ENCODE measurements around the gene MOV10L1. TPM values are rescaled to one million over a fixed set of nuclear protein-coding genes. Genes with fewer than 3 reads are reported as not detected.
A peak's percentile ranks its signal among the peaks of the same experiment; 100 is the strongest.
"Not testable (repeated sequence)": the region's sequence is repeated elsewhere in the genome, so short reads cannot be mapped to it uniquely, and the experiment has no call there.

Gene MOV10L1
- total RNA-seq, 2 experiments from 2014 or later: 0.23 TPM; not detected in 1

DNA sequence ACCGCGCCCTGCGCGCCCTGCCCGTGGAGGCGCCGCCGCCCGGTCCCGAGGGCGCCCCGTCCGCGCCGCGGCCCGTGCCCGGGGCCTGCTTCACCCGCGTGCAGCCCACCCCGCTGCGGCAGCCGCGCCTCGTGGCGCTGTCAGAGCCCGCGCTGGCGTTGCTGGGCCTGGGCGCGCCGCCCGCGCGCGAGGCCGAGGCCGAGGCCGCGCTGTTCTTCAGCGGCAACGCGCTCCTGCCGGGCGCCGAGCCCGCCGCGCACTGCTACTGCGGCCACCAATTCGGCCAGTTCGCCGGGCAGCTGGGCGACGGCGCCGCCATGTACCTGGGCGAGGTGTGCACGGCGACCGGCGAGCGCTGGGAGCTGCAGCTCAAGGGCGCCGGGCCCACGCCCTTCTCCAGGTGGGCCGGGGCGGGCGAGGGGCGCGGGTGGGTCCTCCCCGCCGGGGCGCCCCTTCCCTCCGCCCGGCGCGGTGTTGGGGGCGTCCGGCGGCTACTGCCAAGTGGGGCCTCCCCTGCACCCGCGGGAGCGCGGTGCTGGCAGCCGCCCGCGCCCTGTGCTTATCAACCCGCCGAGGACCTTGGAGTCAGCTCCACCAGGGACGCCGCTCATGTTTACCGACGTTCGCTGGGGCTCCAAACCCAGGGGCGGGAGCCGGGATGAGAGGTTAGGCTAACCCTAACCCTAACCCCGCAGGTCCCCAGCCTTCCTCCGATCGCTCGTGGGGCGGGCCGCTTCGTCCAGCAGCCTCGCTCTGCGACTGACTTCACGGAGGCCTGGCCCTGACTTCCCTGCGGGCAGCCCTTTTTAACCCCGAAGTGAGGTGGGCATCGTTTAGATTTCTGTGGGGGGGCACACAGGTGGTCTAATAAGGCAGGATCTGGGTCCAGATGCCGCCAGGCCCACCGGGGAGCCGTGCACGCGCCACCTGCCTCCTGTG lies 111.7 kb downstream of the MOV10L1 start:
- H3K9me3 Mint-ChIP-seq (ENCODE audit: low read depth): no peaks in the 10 kb centered on the region
- H3K4me1 Mint-ChIP-seq: peaks cover 28% of the 10 kb centered on the region
- H3K27me3 Mint-ChIP-seq: no peaks in the 10 kb centered on the region
- CTCF ChIA-PET: interaction anchor here (0.9 to 2.0 kb wide), 4 partner anchors 9 to 116 kb away, joined by 3 to 15 read pairs (median 4); partner anchors contain the start of gene MLC1
- H3K27ac Mint-ChIP-seq: peak overlapping the region; percentile 55
- peaks cover 18% of the 10 kb centered on the region for H3K36me3 Mint-ChIP-seq
- DNase-seq (no peak), ATAC-seq (peak; percentile 31)
- peak overlapping the region; percentile 80 for H3K4me3 Mint-ChIP-seq

DNA sequence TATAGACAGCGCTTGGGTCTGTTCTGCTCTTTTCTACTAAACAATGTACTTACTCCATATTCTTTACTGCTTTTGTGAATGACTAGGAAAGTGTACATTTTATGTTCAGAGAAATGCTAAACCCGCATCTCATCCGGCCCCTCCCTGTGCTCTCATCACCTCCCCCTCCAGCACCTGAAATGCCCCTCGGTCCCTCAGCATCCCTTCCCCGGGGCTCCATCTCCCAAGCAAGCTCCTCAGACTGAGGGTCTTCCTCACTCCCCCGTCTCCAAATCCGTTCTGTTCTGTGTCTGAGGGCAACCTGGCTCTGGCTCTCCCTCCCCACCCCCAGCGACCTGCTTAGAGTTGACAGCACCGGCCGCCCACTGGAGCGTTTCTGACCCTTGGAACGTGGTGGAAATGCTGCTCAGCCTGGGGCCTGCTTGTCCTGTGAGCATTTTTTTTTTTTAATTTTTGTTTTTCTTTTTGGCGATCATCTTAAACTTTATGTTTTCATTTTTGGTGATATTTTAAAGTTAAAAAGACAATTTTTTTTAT lies 112.4 kb downstream of the MOV10L1 start:
- no peak for DNase-seq
- H3K36me3 Mint-ChIP-seq: peaks cover 18% of the 10 kb centered on the region
- H3K4me1 Mint-ChIP-seq: peaks cover 28% of the 10 kb centered on the region
- H3K27ac Mint-ChIP-seq: peak overlapping the region; percentile 55
- no peaks in the 10 kb centered on the region for H3K9me3 Mint-ChIP-seq (ENCODE audit: low read depth)
- CTCF ChIA-PET: interaction anchor here (1.0 to 2.0 kb wide), 3 partner anchors 12 to 117 kb away, joined by 3 to 15 read pairs (median 6); partner anchors contain the start of gene MLC1
- H3K27me3 Mint-ChIP-seq: no peaks in the 10 kb centered on the region
- ATAC-seq: no peak
- H3K4me3 Mint-ChIP-seq: peak overlapping the region; percentile 80

DNA sequence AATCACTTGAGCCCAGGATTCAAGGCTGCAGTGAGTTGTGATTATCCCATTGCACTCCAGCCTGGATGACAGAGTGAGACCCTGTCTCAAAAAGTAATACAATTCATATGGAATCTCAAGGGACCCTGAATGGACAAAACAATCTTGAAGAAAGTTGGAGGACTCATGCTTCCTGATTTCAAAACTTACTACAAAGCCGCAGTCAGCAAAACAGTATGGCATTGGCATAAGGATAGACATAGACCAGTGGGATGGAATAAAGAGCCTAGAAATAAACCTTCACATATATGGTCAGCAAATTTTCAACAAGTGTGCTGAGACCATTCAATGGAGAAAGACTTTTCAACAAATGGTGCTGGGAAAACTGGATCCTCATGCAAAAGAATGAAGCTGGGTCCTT lies 113.5 kb downstream of the MOV10L1 start:
- CTCF ChIA-PET: interaction anchor here (1.0 kb wide), 1 partner anchor 12 kb away, joined by 4 read pairs; no protein-coding TSS in a partner anchor
- no peaks in the 10 kb centered on the region for H3K27me3 Mint-ChIP-seq
- ATAC-seq: no peak
- H3K27ac Mint-ChIP-seq: no peak overlapping the region
- H3K4me1 Mint-ChIP-seq: peaks cover 32% of the 10 kb centered on the region
- H3K36me3 Mint-ChIP-seq: peaks cover 18% of the 10 kb centered on the region
- no peak overlapping the region for H3K4me3 Mint-ChIP-seq
- DNase-seq: no peak
- H3K9me3 Mint-ChIP-seq (ENCODE audit: low read depth): no peaks in the 10 kb centered on the region

DNA sequence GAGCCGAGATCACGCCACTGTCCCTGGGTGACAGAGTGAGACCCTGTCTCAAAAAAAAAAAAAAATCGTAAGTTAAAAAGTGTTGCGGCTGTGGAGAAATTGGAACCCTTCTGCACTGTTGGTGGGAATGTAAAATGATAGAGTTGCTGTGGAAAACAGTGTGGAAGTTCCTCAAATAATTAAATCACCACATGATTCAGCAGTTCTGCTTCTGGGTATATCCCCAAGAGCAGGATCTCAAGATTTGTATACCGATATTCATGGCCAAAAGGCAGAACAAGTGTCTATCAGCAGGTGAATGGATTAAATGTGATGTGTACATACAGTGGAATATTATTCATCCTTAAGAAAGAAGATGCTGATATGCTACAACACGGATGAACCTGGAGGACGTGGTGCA lies 114.8 kb downstream of the MOV10L1 start:
- no peaks in the 10 kb centered on the region for H3K27me3 Mint-ChIP-seq
- ATAC-seq (no peak), DNase-seq (no peak)
- CTCF ChIA-PET: interaction anchor here (1.0 to 5.6 kb wide), 2 partner anchors 14 to 55 kb away, joined by 4 to 45 read pairs; no protein-coding TSS in a partner anchor
- H3K4me3 Mint-ChIP-seq: no peak overlapping the region
- no peaks in the 10 kb centered on the region for H3K9me3 Mint-ChIP-seq (ENCODE audit: low read depth)
- H3K27ac Mint-ChIP-seq: peak overlapping the region; percentile 20
- peaks cover 32% of the 10 kb centered on the region for H3K4me1 Mint-ChIP-seq
- H3K36me3 Mint-ChIP-seq: peaks cover 16% of the 10 kb centered on the region

DNA sequence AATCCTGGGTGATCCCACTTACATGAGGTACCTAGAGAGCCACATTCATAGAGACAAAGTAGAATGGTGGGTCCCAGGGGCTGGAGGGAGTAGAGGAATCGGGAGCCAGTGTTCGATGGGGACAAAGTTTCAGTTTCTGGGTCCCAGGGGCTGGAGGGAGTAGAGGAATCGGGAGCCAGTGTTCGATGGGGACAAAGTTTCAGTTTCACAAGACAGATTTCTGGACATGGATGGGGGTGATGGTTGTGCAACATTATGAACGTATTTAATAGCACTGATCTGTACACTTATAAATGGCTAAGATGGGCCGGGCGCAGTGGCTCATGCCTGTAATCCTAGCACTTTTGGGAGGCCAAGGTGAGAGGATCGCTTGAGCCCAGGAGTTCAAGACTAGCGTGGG lies 115.2 kb downstream of the MOV10L1 start:
- not testable (repeated sequence) for ATAC-seq; H3K9me3 Mint-ChIP-seq (ENCODE audit: low read depth); DNase-seq; H3K27me3 Mint-ChIP-seq; H3K4me3 Mint-ChIP-seq
- Mint-ChIP-seq H3K36me3 (peaks cover 19% of the 10 kb centered on the region), H3K27ac (peak overlapping the region; percentile 20), H3K4me1 (peaks cover 32% of the 10 kb centered on the region)
- CTCF ChIA-PET: interaction anchor here (5.6 kb wide), 1 partner anchor 55 kb away, joined by 45 read pairs; no protein-coding TSS in a partner anchor

DNA sequence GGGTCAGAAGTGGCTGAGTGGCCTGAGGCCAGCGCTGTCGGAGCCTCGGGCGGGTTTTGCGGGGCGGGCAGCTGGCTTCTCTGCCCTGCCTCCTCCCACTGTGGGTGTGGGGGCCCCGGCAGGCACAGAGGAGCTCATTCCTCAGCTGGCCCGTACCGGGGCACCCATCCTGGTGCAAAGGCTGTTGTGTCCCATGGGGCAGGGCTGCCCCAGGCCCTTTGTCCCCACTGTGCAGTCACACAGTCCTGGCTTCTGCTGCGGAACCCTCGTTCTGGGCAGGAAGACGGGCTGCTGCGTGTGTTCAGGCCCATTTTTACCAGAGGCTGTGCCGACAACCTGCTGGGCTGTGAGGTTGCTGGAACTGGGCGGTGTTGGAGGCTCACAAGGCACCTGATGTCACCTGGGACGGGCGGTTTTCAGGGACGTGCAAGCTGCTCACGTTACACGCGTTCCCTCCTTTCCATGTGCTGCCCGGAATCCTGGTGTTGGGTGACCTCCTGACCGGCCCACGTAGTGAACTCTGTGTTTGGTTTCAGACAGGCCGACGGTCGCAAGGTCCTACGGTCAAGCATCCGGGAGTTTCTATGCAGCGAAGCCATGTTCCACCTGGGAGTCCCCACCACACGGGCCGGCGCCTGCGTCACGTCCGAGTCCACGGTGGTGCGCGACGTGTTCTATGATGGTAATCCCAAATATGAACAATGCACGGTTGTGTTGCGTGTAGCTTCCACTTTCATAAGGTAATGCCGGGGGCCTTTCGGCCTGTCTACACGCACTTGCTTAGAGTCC lies 116.2 kb downstream of the MOV10L1 start:
- no peak for ATAC-seq

DNA sequence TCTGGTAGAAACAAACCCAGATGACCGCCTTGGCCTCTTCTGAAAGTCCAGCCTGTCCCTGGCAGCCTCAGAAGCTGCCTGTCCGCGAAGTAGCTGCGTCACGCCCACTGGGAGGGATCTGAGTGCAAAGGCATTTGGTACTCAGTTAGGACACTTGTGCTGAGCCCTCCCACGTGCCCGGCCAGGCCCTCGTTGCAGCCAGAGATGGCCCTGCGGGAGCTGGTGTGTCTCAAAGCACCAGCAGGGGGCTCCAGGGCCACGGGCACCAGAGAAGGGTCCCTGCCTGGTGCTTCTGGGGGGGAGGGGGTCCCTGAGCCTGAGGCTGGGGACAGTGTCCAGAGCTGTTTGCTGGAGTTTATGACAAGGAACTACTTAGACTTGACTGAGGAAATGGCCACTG lies 116.8 kb downstream of the MOV10L1 start:
- CTCF ChIA-PET: interaction anchor here (2.0 to 5.6 kb wide), 2 partner anchors 36 to 57 kb away, joined by 4 to 45 read pairs; no protein-coding TSS in a partner anchor
- DNase-seq: no peak
- no peak overlapping the region for H3K27ac Mint-ChIP-seq
- H3K36me3 Mint-ChIP-seq: peaks cover 19% of the 10 kb centered on the region
- no peak for ATAC-seq
- peaks cover 32% of the 10 kb centered on the region for H3K4me1 Mint-ChIP-seq
- H3K27me3 Mint-ChIP-seq: no peaks in the 10 kb centered on the region
- H3K4me3 Mint-ChIP-seq: no peak overlapping the region
- H3K9me3 Mint-ChIP-seq (ENCODE audit: low read depth): no peaks in the 10 kb centered on the region

More for the DNA sequence above, 116.2 kb downstream of the MOV10L1 start:
- peaks cover 32% of the 10 kb centered on the region for H3K4me1 Mint-ChIP-seq
- no peak overlapping the region for H3K4me3 Mint-ChIP-seq
- H3K36me3 Mint-ChIP-seq: peaks cover 19% of the 10 kb centered on the region
- CTCF ChIA-PET: interaction anchor here (2.0 to 5.6 kb wide), 2 partner anchors 36 to 56 kb away, joined by 4 to 45 read pairs; no protein-coding TSS in a partner anchor
- H3K9me3 Mint-ChIP-seq (ENCODE audit: low read depth): no peaks in the 10 kb centered on the region
- no peak overlapping the region for H3K27ac Mint-ChIP-seq
- H3K27me3 Mint-ChIP-seq: no peaks in the 10 kb centered on the region
- DNase-seq: no peak

DNA sequence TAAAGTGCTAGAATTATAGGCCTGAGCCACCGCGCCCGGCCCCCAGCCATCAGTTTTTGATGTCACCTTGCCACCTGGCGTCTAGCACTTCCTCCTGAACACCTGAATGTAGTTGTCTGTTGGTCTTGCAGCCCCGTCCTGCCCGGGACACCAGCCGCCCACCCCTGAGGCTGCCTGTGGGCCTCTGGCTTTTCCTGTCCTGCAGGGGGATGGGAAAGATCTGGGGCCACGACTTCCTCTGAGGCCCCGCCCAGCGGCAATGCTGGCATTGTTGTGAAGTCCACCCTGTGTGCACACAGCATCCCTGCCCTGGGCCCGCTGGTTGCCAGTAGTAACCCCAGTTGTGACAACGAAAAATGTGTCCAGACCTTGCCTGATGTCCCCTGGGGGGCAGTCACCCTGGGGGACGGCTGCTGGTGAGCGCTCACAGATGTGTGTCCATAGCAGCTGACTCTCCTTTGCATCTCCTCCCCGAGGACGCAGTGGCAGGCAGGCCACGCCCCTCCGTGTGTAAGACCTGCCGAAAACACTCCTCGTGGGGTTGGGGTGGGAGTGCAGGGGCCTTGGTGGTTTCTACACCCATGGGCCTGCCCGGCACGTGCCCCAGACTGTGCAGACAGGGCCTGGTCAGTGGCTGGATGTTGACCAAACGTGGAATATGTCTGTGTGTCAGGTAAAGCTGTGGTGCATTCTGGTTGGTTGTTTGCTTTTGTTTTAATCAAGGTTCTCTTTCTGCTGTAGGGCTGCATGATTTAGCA lies 117.8 kb downstream of the MOV10L1 start:
- CTCF ChIA-PET: interaction anchor here (1.2 to 5.6 kb wide), 4 partner anchors 17 to 58 kb away, joined by 3 to 45 read pairs (median 7); no protein-coding TSS in a partner anchor
- DNase-seq (no peak), ATAC-seq (no peak)
- no peaks in the 10 kb centered on the region for H3K27me3 Mint-ChIP-seq
- H3K4me3 Mint-ChIP-seq: no peak overlapping the region
- no peaks in the 10 kb centered on the region for H3K9me3 Mint-ChIP-seq (ENCODE audit: low read depth)
- peaks cover 25% of the 10 kb centered on the region for H3K4me1 Mint-ChIP-seq
- peak overlapping the region; percentile 15 for H3K27ac Mint-ChIP-seq
- peaks cover 22% of the 10 kb centered on the region for H3K36me3 Mint-ChIP-seq

DNA sequence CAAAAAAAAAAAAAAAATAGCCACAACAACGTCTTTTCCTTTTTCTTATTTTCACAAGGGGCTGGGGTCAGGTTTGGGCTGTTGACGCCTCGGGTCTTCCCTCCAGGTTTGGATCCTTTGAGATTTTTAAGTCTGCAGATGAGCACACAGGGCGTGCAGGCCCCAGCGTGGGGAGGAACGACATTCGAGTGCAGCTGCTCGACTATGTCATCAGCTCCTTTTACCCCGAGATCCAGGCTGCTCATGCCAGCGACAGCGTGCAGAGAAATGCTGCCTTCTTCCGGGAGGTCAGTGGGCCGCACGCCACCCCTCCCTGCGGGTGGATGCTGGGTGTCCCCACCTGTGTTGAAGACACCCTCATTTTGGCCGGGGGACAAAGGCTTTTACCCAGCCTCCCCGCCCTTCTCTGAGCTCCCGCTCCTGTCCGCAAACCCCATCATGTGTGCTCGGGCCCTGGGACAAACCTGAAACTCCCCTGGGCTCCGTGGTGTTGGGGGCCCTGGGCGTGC lies 118.7 kb downstream of the MOV10L1 start:
- H3K4me3 Mint-ChIP-seq: no peak overlapping the region
- DNase-seq: no peak
- no peaks in the 10 kb centered on the region for H3K9me3 Mint-ChIP-seq (ENCODE audit: low read depth)
- peaks cover 23% of the 10 kb centered on the region for H3K36me3 Mint-ChIP-seq
- CTCF ChIA-PET: interaction anchor here (0.9 to 5.6 kb wide), 6 partner anchors 17 to 59 kb away, joined by 3 to 45 read pairs (median 3); no protein-coding TSS in a partner anchor
- H3K27ac Mint-ChIP-seq: no peak overlapping the region
- ATAC-seq: no peak
- peaks cover 19% of the 10 kb centered on the region for H3K4me1 Mint-ChIP-seq
- H3K27me3 Mint-ChIP-seq: no peaks in the 10 kb centered on the region

DNA sequence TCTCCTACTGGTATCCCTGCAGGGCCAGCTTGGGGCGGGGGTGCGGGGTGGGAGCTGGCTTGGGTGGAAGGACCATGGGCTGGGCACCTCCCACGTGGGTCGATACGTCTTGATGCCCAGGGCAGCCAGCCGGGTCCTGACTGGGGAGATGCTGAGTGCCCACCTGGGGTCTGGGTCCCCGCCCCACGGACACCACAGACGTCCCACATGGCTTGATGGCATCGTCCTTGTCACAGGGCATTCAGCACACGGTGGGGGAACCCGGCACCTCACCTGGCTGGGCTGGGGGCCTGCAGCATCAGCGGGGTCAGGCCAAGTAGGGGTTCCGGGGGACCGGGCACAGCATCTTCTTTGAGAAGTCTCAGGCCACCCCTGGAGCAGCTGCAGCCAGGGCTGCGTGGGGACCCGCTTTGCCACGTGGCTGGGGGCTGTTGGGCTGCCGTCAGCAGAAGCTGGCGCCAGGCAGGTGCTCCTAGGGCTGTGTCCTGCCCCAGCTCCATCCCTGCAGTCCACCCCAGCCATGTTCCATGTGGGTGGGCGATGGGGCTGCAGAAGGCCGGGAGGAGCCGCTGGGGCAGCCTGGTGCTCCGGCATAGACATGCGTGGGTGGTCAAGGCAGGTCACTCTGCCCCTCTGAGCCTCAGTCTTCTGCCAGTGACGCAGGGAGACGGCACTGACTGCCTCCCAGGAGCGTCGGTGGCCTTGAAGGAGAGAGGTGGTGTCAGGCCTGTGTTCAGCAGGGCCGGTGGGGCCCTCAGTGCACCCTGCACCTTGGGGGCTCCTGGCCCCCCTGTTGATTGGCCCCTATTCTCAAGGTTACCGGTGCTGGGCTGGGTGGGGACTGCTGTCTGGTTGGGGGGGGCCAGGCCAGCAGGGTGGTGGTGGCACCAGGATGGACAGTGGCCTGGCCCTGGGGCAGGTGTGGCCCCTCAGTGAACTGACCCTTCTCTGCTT lies 119.4 kb downstream of the MOV10L1 start:
- CTCF ChIA-PET: interaction anchor here (0.9 to 5.6 kb wide), 6 partner anchors 18 to 60 kb away, joined by 3 to 45 read pairs (median 3); no protein-coding TSS in a partner anchor
- no peak overlapping the region for H3K4me3 Mint-ChIP-seq
- DNase-seq (no peak), ATAC-seq (peak; percentile 40)
- peaks cover 18% of the 10 kb centered on the region for H3K4me1 Mint-ChIP-seq
- peak overlapping the region; percentile 71 for H3K27ac Mint-ChIP-seq
- no peaks in the 10 kb centered on the region for H3K27me3 Mint-ChIP-seq
- H3K36me3 Mint-ChIP-seq: peaks cover 21% of the 10 kb centered on the region
- no peaks in the 10 kb centered on the region for H3K9me3 Mint-ChIP-seq (ENCODE audit: low read depth)

DNA sequence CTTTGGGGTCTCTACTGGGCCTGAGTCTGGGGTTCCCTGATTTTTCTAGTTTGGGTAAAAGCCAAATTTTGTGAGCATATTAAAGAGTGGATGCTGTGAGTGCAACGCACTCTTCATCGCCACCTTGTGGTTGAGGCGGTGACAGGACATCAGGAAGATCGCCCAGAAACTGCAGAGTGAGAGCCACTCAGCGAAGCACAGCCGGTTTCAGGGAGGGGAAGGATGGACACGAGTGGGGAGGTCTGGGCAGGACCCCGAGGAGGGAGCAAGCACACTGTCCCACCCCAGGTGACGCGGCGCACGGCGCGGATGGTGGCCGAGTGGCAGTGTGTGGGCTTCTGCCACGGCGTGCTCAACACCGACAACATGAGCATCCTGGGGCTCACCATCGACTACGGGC lies 120.1 kb downstream of the MOV10L1 start:
- Mint-ChIP-seq H3K27ac (peak overlapping the region; percentile 71), H3K9me3 (ENCODE audit: low read depth) (no peaks in the 10 kb centered on the region), H3K4me3 (no peak overlapping the region), H3K36me3 (peaks cover 22% of the 10 kb centered on the region), H3K27me3 (no peaks in the 10 kb centered on the region), H3K4me1 (peaks cover 13% of the 10 kb centered on the region)
- CTCF ChIA-PET: interaction anchor here (1.3 to 5.6 kb wide), 3 partner anchors 9 to 60 kb away, joined by 3 to 45 read pairs (median 41); partner anchors contain the start of gene SELENOO
- ATAC-seq (peak; percentile 77), DNase-seq (peak; percentile 81)

All from activated CD8-positive, alpha-beta memory T cell treated with anti-CD3 and anti-CD28 coated beads, Interleukin-2, amount 10 ng/mL, durations not matched to agents 7 days and 5 days (primary cell).